GM23248 (cell line): ENCODE data around the gene CYTL1. TPM values are rescaled to one million over a fixed set of nuclear protein-coding genes. Genes with fewer than 3 reads are reported as not detected.
A peak's percentile ranks its signal among the peaks of the same experiment; 100 is the strongest.
"Not testable (repeated sequence)": the region's sequence is repeated elsewhere in the genome, so short reads cannot be mapped to it uniquely, and the experiment has no call there.

Experiments used
- DNase-seq: peaks from one replicate; pipeline ENCODE4 v3.0.0-alpha.2; 2015
- H2AFZ ChIP-seq: fragments of 200-600 bp; sonication (generic); 2 replicates; pipeline ENCODE4 v1.6.1; 2016; ENCODE audit warnings: antibody characterized with exemption
- H3F3A ChIP-seq: fragments of 200-600 bp; sonication (generic); 2 replicates; pipeline ENCODE4 v1.6.1; 2016; ENCODE audit warnings: mild to moderate bottlenecking, antibody characterized with exemption, mixed run types; ENCODE audit not compliant: insufficient read depth
- H3K27ac ChIP-seq: fragments of 200-600 bp; sonication (generic); 2 replicates; pipeline ENCODE4 v1.5.1; 2016; ENCODE audit warnings: mild to moderate bottlenecking
- H3K27me3 ChIP-seq: fragments of 200-600 bp; sonication (generic); replicated peaks from 2 replicates; pipeline ENCODE4 v1.6.1; 2016; ENCODE audit warnings: mild to moderate bottlenecking; ENCODE audit not compliant: insufficient read depth
- H3K36me3 ChIP-seq: fragments of 200-600 bp; sonication (generic); 2 replicates; pipeline ENCODE4 v1.6.1; 2016; ENCODE audit warnings: low read depth, mild to moderate bottlenecking
- H3K4me1 ChIP-seq: fragments of 200-600 bp; sonication (generic); 2 replicates; pipeline ENCODE4 v1.6.1; 2016; ENCODE audit warnings: mild to moderate bottlenecking; ENCODE audit not compliant: insufficient read depth
- H3K4me2 ChIP-seq: fragments of 200-600 bp; sonication (generic); one replicate; pipeline ENCODE4 v1.6.1; 2016; ENCODE audit warnings: mild to moderate bottlenecking; ENCODE audit not compliant: unreplicated experiment
- H3K4me3 ChIP-seq: fragments of 200-600 bp; sonication (generic); 2 replicates; pipeline ENCODE4 v1.5.1; 2016; ENCODE audit warnings: mild to moderate bottlenecking
- H3K79me2 ChIP-seq: fragments of 200-600 bp; sonication (generic); 2 replicates; pipeline ENCODE4 v1.6.1; 2016; ENCODE audit warnings: mild to moderate bottlenecking; ENCODE audit not compliant: insufficient read depth
- H3K9ac ChIP-seq: fragments of 200-600 bp; sonication (generic); 2 replicates; pipeline ENCODE4 v1.6.1; 2016; ENCODE audit warnings: mild to moderate bottlenecking
- H3K9me2 ChIP-seq: fragments of 200-600 bp; sonication (generic); 2 replicates; pipeline ENCODE4 v1.6.1; 2016; ENCODE audit warnings: mixed run types, mild to moderate bottlenecking, moderate library complexity; ENCODE audit not compliant: insufficient read depth
- H3K9me3 ChIP-seq: fragments of 200-600 bp; sonication (generic); one replicate; pipeline ENCODE4 v1.6.1; 2017; ENCODE audit warnings: low read depth
- H4K20me1 ChIP-seq: fragments of 200-600 bp; sonication (generic); 2 replicates; pipeline ENCODE4 v1.6.0; 2016; ENCODE audit not compliant: insufficient read depth
- EZH2 ChIP-seq: fragments of 200-600 bp; sonication (generic); IDR thresholded peaks from 2 replicates; pipeline ENCODE4 v1.6.1; 2018; ENCODE audit warnings: antibody characterized with exemption, mild to moderate bottlenecking; ENCODE audit not compliant: insufficient read depth, poor library complexity, severe bottlenecking
- EZH2phosphoT487 ChIP-seq: fragments of 200-600 bp; sonication (generic); IDR thresholded peaks from 2 replicates; pipeline ENCODE4 v1.6.1; 2018; ENCODE audit warnings: antibody characterized with exemption, moderate library complexity, mild to moderate bottlenecking, low read depth; ENCODE audit not compliant: insufficient read depth
- WGBS, 2 experiments: methylation state at CpG; one replicate each; pipeline ENCODE4 v1.1.6; 2015 to 2017; ENCODE audit warnings: low lambda C conversion rate in 2 of 2, low coverage in 1 of 2; ENCODE audit errors: missing lambda C conversion rate in 2 of 2; 5-methylcytosine and 5-hydroxymethylcytosine counted together
- in situ Hi-C: fragments of 300-500 bp; cut with MboI; formaldehyde crosslinking; loops from 2 replicates; pipeline ENCODE4 v1.15.0; 2020
- polyA plus RNA-seq: library from polyadenylated mRNA; unstranded; fragments of >200 nt; fragmentation: Nextera tagmentation; extraction: Ambion mirVana; gene quantifications from 2 replicates; pipeline ENCODE4 v1.2.1, GENCODE V29; 2016
- total RNA-seq: library from RNA; depleted of rRNA; stranded (reverse); fragments of >200 nt; shearing (Covaris generic); gene quantifications from 2 replicates; pipeline ENCODE4 v1.2.3, GENCODE V29; 2014; rRNA removed

CYTL1 gene, protein sequence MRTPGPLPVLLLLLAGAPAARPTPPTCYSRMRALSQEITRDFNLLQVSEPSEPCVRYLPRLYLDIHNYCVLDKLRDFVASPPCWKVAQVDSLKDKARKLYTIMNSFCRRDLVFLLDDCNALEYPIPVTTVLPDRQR
- total RNA-seq (1.5 TPM in 1 of 2 replicates, not detected in the other), polyA plus RNA-seq (0.84 and 1.1 TPM in 2 replicates)

DNA sequence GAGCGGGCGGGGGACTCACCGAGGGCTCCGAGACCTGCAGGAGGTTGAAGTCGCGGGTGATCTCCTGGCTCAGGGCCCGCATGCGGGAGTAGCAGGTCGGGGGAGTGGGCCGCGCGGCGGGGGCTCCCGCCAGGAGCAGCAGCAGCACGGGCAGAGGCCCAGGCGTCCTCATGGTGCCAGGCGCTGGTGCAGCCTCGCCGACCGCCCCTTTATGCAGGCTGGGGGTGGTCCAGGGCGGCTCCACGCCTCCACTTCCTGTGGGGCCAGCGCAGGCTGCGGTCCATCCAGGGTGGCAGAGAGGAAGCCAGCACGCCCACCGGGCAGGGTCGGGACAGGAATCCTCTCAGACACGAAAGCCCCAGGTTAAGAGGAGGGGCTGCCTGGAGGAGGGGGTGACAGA, at the start of gene CYTL1:
CYTL1 (minus strand) TSS at position 185 of the 400 bp plus-strand sequence; CDS start at position 172, 13 bp downstream.
- Histone ChIP-seq H3K9me3 (no peaks in the 10 kb centered on the region), H3K9me2 (no peaks in the 10 kb centered on the region), H3K27me3 (peaks cover 38% of the 10 kb centered on the region), H3K36me3 (no peaks in the 10 kb centered on the region), H3K27ac (no peak within 1 kb of the TSS), H3K4me2 (peak within 1 kb of the TSS; percentile 28), H3F3A (no peaks in the 10 kb centered on the region), H3K9ac (no peak within 1 kb of the TSS), H4K20me1 (no peaks in the 10 kb centered on the region), H2AFZ (0 out of 2 replicates have a peak within 1 kb of the TSS, but pooled peaks have one; percentile 38), H3K4me1 (no peaks in the 10 kb centered on the region), H3K79me2 (no peaks in the 10 kb centered on the region), H3K4me3 (no peak within 1 kb of the TSS)
- no peak for DNase-seq
- no peak for TF ChIP-seq EZH2
- TF ChIP-seq EZH2phosphoT487: no peak
- in situ Hi-C loops: no loop called here
- WGBS, 2 experiments: 20 to 27% methylated on average over 20 to 28 of the region's 28 CpGs

DNA sequence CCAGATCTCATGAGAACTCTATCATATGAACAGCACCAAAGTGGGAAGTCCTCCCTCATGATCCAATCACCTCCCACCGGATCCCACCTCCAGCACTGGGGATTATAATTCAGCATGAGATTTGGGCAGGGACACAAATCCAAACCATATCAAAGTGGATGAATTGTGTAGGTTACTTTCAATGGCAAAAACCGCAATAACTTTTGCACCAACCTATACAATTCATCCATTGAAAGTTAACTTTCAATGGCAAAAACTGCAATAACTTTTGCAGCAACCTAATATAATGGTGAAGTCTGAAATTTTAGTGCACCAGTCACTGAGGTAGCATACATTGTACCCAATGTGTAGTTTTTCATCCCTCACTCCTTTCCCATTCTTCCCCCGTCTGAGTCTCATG, 48.6 kb upstream of the CYTL1 start:
- Histone ChIP-seq H3K27me3 (no peaks in the 10 kb centered on the region), H3K27ac (no peak overlapping the region), H3F3A (no peaks in the 10 kb centered on the region), H4K20me1 (no peaks in the 10 kb centered on the region), H3K9me3 (no peaks in the 10 kb centered on the region), H3K4me2 (no peak overlapping the region), H2AFZ (no peak overlapping the region), H3K79me2 (no peaks in the 10 kb centered on the region), H3K4me3 (no peak overlapping the region), H3K9me2 (no peaks in the 10 kb centered on the region), H3K36me3 (no peaks in the 10 kb centered on the region), H3K9ac (no peak overlapping the region), H3K4me1 (no peaks in the 10 kb centered on the region)
- no peak for TF ChIP-seq EZH2phosphoT487
- no peak for TF ChIP-seq EZH2
- in situ Hi-C loops: no loop called here
- no peak for DNase-seq
- WGBS, 2 experiments: 66 to 74% methylated on average over 3 of the region's 3 CpGs

DNA sequence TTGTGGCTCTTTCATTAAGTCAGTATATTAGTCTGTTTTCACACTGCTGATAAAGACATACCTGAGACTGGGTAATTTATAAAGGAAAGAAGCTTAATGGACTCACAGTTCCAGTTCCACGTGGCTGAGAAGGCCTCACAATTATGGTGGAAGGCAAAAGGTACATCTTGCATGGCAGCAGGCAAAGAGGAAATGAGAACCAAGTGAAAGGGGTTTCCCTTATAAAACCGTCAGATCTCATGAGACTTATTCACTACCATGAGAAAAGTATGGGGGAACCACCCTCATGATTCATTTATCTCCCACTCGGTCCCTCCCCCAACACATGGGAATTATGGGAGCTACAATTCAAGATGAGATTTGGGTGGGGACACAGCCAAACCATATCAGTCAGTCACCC, 47.7 kb upstream of the CYTL1 start:
- DNase-seq, H3K27me3 ChIP-seq, in situ Hi-C loops, H4K20me1 ChIP-seq, H3K4me3 ChIP-seq, H3K36me3 ChIP-seq, H3K27ac ChIP-seq, H3F3A ChIP-seq, H3K9me3 ChIP-seq, H3K9ac ChIP-seq, H2AFZ ChIP-seq, H3K79me2 ChIP-seq, H3K9me2 ChIP-seq, H3K4me2 ChIP-seq, H3K4me1 ChIP-seq: not testable (repeated sequence)
- 56 to 59% methylated on average over 3 of the region's 3 CpGs for WGBS, 2 experiments

DNA sequence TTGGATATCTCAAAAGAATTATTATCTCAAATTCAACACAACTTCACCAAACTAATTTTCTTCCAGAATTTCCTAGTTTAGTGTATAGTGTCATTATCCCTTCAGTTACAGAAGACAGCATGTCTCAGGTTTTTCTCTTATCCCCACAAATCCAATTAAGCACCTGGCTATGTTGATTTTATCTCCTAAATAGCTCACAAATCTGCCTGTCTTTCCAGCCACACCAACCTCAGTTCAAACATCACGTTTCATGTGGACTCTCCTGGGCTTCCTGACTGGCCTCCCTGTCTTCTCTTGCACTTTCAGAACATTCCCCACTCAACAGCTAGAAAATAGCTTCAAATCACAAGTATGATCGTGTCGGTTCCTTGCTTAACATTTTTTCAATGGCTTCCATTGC, 46.8 kb upstream of the CYTL1 start:
- no peak overlapping the region for H3K4me2 ChIP-seq
- TF ChIP-seq EZH2phosphoT487 (no peak), EZH2 (no peak)
- 70 to 77% methylated on average over 3 of the region's 3 CpGs for WGBS, 2 experiments

DNA sequence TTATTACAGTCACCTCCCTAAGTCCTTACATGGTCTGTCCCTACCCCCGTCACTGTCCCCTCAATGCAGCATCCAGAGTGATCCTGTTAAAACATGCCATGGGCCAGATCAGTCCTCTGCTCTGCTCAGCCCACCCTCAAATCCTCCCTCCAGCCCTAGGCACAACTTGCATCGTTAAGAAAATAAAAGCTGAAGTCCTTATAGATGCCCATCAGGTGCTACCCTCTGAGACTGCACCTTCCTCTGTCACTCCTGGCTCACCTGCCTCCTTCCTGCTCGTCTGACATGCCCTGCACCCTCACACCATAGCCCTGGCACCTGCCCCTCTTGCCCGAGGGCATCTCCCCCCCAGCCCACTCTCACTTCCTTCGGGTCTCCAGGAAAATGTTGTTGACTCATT, 36.2 kb upstream of the CYTL1 start:
- H3K79me2 ChIP-seq: no peaks in the 10 kb centered on the region
- H3K27ac ChIP-seq: no peak overlapping the region
- no peak overlapping the region for H3K4me3 ChIP-seq
- H2AFZ ChIP-seq: no peak overlapping the region
- 58 to 60% methylated on average over 5 of the region's 5 CpGs for WGBS, 2 experiments
- no peaks in the 10 kb centered on the region for H4K20me1 ChIP-seq
- no peaks in the 10 kb centered on the region for H3K4me1 ChIP-seq
- H3K27me3 ChIP-seq: no peaks in the 10 kb centered on the region
- no peak overlapping the region for H3K4me2 ChIP-seq
- no peak overlapping the region for H3K9ac ChIP-seq
- DNase-seq: no peak
- H3K9me2 ChIP-seq: no peaks in the 10 kb centered on the region
- H3K36me3 ChIP-seq: no peaks in the 10 kb centered on the region
- TF ChIP-seq EZH2 (no peak), EZH2phosphoT487 (no peak)
- 0 out of 2 replicates have a peak, but pooled peaks cover 5% of the 10 kb centered on the region for H3F3A ChIP-seq
- no peaks in the 10 kb centered on the region for H3K9me3 ChIP-seq
- in situ Hi-C loops: no loop called here

More for the DNA sequence above, 46.8 kb upstream of the CYTL1 start:
- Histone ChIP-seq H3K4me3 (no peak overlapping the region), H3F3A (no peaks in the 10 kb centered on the region), H4K20me1 (no peaks in the 10 kb centered on the region), H2AFZ (no peak overlapping the region), H3K9me2 (no peaks in the 10 kb centered on the region), H3K27ac (no peak overlapping the region), H3K36me3 (no peaks in the 10 kb centered on the region), H3K9ac (no peak overlapping the region), H3K9me3 (no peaks in the 10 kb centered on the region), H3K79me2 (no peaks in the 10 kb centered on the region), H3K27me3 (no peaks in the 10 kb centered on the region), H3K4me1 (no peaks in the 10 kb centered on the region)
- in situ Hi-C loops: no loop called here
- DNase-seq: no peak
